Right lobe of liver (tissue), 4 donors: ENCODE data around the gene MAMSTR.

Experiments
- POLR2A ChIP-seq: fragments of 450-650 bp; IDR thresholded peaks from one replicate; pipeline ENCODE4 v1.6.1; 2017; ENCODE audit warnings: antibody characterized with exemption, mild to moderate bottlenecking
- TF ChIP-seq, protein P1 (sequence below), 4 donors: fragments of 200-600 bp in 3 of 4; fragments of 450-650 bp in 1 of 4; IDR thresholded peaks; one replicate each; pipeline versions ENCODE4 v1.5.1 to v1.8.0; 2016 to 2022; ENCODE audit warnings: antibody characterized with exemption in 4 of 4, mild to moderate bottlenecking in 2 of 4
- donor health status: DM: no; HTN: no; CAD: no.
- donor health status: DM: no; HTN: no; CAD: no.
- donor health status: DM: no; HTN: yes; CAD: no.

- TF ChIP-seq, protein P1, sequence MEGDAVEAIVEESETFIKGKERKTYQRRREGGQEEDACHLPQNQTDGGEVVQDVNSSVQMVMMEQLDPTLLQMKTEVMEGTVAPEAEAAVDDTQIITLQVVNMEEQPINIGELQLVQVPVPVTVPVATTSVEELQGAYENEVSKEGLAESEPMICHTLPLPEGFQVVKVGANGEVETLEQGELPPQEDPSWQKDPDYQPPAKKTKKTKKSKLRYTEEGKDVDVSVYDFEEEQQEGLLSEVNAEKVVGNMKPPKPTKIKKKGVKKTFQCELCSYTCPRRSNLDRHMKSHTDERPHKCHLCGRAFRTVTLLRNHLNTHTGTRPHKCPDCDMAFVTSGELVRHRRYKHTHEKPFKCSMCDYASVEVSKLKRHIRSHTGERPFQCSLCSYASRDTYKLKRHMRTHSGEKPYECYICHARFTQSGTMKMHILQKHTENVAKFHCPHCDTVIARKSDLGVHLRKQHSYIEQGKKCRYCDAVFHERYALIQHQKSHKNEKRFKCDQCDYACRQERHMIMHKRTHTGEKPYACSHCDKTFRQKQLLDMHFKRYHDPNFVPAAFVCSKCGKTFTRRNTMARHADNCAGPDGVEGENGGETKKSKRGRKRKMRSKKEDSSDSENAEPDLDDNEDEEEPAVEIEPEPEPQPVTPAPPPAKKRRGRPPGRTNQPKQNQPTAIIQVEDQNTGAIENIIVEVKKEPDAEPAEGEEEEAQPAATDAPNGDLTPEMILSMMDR (IDR thresholded peaks at IDR 0.05) = no peak
- no peak for TF ChIP-seq POLR2A
These were observed 33.9 kb downstream of the MAMSTR start for GRCh38 chr19:48685583-48685982.
